Fibroblast of skin of back (primary cell): ENCODE results near the gene GZMH.
"Not testable (repeated sequence)": the region's sequence is repeated elsewhere in the genome, so short reads cannot be mapped to it uniquely, and the experiment has no call there.

Source experiments
- DNase-seq: peaks from one replicate; pipeline ENCODE4 v3.0.0-alpha.2; 2013

Gene GZMH

DNA sequence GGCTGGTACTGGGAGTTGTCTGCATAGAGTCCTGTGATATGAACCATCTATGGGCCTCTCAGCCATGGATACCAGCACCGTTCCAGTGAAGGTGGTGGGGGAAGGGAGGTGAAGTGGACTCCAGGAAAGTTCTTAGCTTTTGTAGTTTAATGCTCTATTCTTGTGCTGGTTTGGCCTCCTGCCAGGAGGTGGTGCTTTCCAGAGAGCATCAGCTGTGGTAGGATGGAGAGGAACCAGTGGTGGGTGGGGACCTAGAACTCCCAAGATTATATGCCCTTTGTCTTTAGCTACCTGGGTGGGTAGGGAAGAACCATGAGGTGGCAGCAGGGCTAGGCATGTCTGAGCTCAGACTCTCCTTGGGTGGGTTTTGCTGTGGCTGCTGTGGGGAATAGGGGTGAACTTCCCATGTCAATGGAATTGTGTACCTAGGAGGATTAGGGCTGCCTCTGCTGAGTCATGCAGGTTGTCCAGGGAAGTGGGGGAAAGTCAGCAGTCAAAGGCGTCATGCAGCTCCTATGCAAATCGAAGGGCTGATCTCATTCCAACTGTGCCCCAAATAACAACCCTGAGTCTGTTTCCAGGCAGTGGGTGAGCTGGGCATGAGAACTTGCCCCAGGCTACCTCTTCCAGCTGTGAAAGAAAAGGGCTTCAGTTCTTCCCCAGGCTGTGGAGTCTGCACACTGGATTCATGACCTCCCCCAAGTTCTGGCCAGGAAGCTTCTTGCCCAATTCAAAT is 14.2 kb downstream of the GZMH start:
- DNase-seq: no peak

DNA sequence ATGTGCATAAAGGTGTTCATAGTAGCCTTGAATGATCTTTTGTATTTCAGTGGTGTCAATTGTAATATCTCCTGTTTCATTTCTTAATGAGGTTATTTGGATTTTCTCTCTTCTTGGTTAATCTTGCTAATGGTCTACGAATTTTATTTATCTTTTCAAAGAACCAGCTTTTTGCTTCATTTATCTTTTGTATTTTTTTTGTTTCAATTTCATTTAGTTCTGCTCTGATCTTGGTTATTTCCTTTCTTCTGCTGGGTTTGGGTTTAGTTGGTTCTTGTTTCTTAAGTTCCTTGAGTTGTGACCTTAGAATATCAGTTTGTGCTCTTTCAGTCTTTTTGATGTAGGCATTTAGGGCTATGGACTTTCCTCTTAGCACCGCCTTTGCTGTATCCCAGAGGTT is 18.5 kb downstream of the GZMH start:
- not testable (repeated sequence) for DNase-seq

DNA sequence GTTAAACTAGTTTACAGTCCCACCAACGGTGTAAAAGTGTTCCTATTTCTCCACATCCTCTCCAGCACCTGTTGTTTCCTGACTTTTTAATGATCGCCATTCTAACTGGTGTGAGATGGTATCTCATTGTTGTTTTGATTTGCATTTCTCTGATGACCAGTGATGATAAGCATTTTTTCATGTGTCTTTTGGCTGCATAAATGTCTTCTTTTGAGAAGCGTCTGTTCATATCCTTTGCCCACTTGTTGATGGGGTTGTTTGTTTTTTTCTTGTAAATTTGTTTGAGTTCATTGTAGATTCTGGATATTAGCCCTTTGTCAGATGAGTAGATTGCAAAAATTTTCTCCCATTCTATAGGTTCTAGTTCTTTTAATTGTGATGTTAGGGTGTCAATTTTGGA is 25.1 kb downstream of the GZMH start:
- DNase-seq: not testable (repeated sequence)

DNA sequence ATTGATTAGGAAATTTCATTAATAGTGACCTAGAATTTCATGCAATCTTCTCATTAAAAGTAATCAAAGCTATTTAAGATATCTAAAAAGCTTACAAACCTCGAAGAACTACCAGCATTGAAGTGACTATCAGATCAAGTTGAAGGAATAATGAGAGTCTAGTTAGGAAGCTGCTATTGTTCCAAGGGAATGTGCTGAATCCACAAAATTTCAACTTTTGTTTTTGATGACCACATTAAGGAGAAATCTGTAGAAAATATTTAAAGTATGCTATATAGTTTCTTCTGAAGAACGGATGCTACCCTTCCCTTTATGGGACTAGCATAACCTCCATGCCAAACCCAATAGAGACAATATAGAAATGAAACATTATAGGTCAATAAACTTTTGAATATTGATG is 30.9 kb downstream of the GZMH start:
- DNase-seq: no peak

DNA sequence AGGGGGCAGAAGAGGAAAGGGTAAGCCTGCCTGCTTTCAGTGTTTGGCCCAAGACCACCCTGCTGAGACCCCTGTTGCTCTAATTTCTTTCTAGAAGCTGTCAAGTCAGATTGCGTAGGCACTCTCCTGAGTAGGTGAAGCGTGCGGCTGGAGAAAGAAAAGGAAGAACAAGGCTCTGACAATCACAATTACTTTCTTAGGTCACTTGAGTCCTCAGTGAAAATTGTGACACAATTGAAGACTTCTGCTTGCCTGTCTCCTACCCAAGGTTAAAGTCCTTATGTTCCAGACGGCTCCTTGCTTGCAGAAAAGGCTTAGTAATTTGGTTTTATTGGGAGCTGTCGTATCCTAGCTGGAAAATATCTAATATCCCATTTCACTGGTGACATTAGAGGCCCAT is 32.7 kb downstream of the GZMH start:
- DNase-seq: no peak

DNA sequence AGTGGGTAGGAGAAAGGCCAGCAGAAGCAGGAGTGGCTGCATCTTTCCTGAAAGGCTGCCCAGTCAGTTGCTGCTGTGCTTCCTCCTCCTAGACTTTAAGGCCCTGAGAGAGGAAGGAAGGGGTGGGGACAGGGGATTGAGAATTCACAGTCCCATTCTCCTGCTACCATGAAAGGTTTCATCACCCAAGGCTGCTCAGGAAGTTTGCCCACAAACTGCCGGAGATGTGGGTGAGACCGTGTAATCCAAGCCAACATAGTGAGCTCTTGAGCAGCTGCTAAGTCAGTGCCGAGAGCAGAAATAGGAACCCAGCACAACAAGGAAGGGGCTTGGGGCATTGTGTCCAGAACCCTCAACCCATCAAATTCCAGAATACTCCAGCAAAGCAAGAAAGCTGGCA is 33.3 kb downstream of the GZMH start, which contains the start of gene CTSG:
Gene CTSG (minus strand): TSS at position 69 of the 400 bp plus-strand sequence. CDS start 27 bp downstream, at position 42.
- DNase-seq: no peak

DNA sequence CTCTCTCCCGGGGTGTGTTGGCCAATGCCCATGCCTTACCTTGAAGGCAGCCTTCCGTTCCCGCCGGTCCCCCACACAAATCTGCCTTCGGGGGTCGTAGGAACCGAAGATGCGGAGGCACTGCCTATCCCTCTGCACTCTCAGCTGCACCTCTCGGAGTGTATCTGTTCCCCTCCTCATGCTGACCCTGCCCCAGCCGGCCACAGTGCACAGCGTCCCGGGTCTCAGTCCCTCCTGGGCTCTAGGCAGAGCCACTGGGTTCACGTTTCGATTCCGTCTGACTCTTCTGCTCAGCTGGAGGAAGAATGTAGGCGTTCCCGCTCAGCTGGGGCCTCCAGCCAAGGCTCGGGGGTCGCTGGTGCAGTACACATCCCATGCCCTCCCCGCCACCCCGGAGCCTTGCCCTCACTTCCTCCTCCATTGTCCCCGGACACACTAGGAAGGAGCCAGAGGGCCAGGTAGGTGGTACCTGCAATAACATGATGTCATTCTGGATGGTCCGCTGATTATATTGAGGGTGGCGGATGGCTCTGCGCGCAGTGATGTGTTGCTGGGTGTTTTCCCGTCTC is 35.2 kb downstream of the GZMH start:
- DNase-seq: no peak

DNA sequence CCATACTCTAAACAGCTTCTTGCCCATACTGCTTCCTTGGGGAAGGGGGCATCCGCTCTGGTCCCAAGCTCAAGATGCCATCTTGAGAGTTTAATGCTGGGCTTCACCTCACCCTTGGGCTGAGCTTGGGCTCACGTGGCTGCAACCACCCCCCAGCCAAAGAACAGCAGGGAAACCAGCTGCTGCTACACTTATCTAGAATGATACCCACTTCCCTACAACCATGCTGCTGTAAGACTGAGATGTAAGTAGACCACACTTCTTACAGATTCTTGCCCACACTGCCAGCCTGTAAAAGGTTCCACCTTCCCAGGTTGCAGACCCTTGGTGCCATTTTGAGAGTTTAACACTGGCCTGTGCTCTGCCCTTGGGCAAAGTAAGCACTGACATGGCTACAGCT is 43.2 kb downstream of the GZMH start:
- DNase-seq: no peak

DNA sequence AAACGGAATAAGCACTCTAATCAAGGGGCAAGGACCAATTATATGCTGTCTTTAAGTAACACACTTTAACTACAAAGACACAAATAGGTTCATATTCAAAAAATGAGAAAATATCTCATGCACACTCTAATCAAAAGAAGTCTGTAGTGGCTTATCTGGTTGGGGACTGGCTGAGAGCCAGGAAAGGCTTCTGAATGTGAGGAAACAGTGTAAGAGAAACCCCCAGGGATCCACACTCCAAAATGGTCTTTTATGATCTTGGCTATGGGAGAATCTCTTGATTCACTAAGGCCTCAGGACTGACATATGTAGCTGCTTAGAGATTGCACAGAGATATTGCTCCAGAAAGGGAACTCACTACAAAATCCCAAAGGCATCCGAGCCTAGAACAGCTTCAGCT is 43.7 kb downstream of the GZMH start:
- DNase-seq: no peak

DNA sequence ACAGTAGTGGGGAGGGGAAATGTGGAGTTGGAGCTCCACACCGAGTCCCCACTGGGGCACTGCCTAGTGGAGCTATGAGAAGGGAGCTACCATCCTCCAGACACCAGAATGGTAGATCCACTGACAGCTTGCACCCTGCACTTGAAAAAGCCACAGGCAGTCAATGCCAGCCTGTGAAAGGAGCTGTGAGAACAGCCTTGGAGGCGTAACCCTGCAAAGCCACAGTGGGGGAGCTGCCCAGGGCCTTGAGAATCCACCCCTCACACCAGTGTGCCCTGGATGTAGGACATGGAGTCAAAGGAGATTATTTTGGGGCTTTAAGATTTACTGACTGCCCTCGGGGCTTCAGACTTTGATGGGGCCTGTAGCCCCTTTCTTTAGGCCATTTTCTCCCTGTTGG is 46.0 kb downstream of the GZMH start:
- no peak for DNase-seq

DNA sequence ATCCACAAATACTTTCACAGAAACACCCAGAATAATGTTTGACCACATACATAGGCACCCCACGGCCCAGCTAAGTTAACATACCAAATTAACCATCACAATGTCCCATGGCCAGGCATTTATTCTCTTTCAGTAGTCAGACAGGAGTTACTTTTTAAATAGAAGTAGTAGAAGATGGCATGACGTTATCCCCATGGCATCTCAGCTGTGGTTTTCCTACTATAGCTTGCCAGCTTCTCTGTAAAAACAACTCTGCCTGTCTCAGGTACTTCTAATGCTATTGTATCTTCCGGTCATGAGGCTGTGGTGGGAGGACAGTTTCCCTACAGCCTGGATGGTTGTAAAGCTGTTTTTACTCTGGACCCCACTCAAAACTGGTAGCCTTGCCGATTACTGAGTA is 52.7 kb downstream of the GZMH start:
- no peak for DNase-seq
